Embryonic facial prominence (tissue), 1 donor: ENCODE measurements around the gene ANKRD11.
"Not testable (repeated sequence)": the region's sequence is repeated elsewhere in the genome, so short reads cannot be mapped to it uniquely, and the experiment has no call there.

Source experiments
- DNase-seq: peaks from one replicate; pipeline ENCODE4 v3.0.0-alpha.2; 2016; ENCODE audit errors: extremely low spot score

The ANKRD11 gene

GRCh38 chr16:89482150-89482816, 8.1 kb downstream of the ANKRD11 start:
- no peak for DNase-seq

DNA sequence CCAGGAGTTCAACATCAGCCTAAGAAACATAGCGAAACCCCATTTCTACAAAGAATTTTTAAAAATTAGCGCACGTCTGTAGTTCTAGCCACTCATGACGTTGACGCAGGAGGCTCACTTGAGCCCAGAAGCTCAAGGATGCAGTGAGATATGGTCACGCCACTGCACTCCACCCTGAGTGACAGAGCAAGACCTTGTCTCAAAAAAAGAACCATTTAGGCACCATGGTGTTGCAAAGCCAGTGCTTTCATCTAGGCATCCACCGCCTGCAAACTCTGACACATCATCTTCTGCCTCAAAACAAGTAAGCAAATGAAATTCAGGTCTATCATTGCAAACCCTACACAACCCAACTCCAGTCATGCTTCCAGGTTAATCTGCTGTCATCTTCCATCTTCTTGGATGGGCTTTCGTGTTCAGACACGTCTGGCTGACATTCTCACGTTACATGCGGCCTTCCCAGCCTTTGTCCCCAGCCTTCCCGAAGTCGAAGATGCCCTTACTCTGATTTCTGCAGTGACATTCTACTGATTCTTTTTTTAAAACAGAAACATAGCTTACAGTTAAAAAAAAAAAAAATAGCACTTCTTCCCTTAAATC, 8.9 kb downstream of the ANKRD11 start:
- DNase-seq: no peak

DNA sequence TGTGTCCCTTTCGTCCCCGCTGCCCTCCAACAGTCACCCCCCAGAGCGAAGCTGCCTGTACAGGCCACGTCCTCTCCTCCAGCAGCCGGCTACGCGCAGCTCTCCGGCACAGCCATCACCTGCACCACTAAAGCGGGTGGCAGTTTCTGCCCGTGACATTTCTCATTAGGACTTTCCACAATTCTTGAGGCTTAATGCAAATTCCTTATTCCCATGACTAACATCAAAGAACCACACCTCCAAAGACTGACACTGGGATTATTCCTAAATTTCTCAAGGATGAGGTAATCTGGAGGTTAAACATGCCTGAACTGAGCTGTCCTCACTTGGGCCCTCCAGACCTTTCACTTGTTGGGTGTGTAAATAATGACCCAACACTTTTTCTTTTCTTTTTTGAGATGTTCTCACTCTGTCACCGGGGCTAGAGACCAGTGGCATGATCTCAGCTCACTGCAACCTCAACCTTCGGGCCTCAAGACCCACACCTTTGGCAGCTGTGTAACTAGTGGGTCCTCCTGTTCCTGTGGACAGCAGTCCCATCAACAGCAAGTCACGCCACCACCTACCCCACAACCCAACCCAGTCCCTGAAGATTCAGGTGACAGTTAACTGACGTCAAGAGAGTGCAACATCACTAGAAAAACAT, 11.7 kb downstream of the ANKRD11 start:
- DNase-seq: no peak

DNA sequence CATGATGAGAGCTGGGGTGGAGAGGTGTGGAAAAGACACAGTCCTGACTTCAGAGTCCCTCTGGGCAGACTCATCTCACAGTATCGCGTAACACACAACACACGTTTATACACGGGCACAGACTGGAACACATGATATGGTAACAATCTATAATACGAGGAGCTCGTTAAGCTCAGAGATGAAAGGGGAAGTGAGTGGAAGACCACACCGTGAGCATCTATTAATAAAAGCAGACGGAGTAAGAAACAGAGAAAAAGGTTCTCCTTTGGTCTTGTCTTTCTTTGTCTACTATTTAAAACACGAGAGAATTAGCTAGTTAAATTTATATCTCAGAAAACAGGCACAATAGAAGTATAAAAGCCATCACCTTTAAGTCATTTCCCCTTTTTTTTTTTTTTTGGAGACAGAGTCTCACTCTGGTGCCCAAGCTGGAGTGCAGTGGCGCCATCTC, 13.5 kb downstream of the ANKRD11 start:
- no peak for DNase-seq

- DNase-seq: no peak
Measured at GRCh38 chr16:89476379-89476778, 14.0 kb downstream of the ANKRD11 start.

- no peak for DNase-seq
Measured at GRCh38 chr16:89475144-89475543, 15.2 kb downstream of the ANKRD11 start.

DNA sequence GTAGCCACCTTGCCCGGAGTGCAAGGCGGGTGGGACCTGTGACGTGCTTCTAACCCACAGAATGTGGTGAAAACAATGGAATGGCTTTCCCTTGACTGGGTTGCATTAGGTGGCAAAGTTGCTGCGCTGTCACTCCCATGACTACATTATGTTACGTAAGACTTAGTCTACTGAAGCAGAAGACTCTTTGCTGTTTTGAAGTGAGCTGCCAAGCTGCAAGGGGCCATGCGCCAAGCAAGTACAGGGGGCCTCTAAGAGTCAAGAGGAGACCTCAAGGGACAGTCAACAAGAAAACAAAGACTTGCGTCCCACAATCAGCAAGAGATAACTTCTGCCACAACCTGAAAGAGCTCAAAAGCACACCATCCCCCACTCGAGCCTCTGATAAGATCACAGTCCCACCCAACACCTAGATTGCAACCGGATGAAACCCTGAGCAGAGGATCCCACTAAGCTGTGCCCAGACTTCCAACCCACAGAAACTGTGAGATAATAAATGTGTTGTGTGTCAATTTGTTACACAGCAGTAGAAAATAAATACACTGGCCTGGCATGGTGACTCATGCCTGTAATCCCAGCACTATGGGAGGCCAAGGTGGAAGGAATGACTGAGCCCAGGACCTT, 16.5 kb downstream of the ANKRD11 start:
- DNase-seq: no peak

- no peak for DNase-seq
Measured at GRCh38 chr16:89473136-89473712, 17.1 kb downstream of the ANKRD11 start.

DNA sequence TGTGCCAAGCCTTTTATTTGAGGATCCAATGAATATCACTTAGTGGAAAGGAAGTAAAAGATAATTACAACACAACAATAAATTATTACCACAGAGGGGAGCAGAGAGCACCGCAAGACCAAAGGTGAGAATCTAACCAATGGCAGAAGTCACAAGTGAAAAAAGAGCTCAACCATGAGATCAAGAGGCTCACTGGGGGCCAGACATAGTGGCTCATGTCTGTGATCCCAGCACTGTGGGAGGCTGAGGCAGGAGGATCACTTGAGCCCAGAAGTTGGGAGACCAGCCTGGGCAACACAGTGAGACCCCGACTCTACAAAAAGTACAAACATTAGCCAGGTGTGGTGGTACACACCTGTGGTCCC, 17.7 kb downstream of the ANKRD11 start:
- DNase-seq: no peak

GRCh38 chr16:89467382-89467781, 23.0 kb downstream of the ANKRD11 start:
- DNase-seq: no peak

DNA sequence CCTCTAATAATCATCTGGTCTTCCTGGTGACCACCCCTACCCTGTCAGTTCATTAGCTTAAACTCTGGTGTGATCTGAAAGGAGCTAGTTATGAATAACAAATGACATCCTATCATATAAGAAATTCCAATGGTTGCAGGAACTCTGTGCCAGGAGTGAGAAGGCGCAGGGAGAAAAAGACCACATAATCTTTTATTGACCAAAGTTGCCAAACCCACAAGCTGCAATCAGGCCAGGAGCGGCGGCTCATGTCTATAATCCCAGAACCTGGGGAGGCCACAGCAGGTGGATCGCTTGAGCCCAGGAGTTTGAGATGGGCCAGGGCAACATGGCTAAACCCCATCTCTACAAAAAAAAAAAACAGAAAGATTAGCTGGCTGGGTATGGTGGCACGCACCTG, 23.4 kb downstream of the ANKRD11 start:
- no peak for DNase-seq

DNA sequence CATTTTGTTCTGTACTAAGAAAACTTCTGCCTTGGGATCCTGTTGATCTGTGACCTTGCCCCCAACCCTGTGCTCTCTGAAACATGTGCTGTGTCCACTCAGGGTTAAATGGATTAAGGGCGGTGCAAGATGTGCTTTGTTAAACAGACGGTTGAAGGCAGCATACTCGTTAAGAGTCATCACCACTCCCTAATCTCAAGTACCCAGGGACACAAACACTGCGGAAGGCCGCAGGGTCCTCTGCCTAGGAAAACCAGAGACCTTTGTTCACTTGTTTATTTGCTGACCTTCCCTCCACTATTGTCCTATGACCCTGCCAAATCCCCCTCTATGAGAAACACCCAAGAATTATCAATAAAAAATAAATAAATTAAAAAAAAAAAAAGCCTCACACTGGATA, 27.0 kb downstream of the ANKRD11 start:
- not testable (repeated sequence) for DNase-seq

- not testable (repeated sequence) for DNase-seq
Measured at GRCh38 chr16:89462639-89463038, 27.7 kb downstream of the ANKRD11 start.

- not testable (repeated sequence) for DNase-seq
Measured at GRCh38 chr16:89461890-89462289, 28.5 kb downstream of the ANKRD11 start.

DNA sequence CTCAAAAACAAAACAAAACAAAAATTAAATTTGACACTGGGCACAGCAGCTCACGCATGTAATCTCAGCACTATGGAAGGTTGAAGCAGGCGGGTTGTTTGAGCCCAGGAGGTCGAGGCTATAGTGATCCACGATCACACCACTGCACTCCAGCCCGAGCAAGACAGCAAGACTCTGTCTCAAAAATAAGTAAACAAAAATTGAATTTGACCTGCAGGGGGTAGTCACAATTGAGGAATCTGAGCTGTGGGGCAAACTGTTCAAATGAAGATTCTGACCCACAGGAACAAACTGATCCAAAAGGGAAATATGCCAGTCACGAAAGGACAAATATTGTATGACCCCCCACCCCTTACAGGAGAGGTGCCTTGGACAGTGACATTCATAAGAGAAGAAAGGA, 29.8 kb downstream of the ANKRD11 start:
- DNase-seq: no peak

- no peak for DNase-seq
Measured at GRCh38 chr16:89458967-89459366, 31.4 kb downstream of the ANKRD11 start.

DNA sequence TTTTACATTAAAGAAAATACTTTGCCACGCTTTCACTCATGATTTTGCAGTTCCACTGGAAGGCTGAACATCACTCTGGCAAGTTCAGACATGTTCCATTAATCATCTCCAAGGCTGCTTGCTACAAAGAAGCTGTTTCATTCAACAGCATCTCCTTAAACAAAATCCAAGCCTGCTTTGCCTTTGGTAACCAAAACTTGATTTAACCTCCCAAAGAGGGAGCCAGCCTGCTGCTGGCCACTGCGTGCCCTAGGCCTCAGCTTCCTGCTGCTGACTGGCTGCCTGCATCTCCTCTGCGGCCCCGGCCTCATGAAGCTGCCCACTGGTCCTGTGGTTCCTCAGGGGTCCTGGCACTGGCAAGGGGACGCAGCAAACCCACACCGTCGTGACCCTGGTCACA, 31.8 kb downstream of the ANKRD11 start:
- DNase-seq: no peak

DNA sequence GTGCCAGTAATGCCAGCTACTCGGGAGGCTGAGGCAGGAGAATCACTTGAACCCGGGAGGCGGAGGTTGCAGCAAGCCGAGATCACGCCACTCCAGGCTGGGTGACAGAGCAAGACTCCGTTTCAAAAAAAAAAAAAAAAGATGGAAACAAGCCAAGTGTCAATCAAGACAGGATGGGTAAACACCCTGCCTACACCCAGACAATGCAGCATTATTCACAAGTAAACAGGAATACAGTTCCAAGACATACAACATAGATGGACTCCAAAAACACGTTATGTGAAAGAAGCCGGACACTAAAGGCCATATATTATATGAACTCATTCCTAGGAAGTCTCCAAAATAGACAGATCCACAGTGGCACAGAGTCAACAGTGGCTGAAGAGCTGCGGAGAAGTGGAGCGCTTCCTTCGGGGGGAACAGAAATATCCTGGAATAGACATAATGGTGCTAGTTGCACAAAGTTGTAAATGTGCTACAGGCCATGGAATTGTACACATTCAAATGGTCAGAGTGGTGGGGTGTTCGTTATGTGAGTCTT, 33.9 kb downstream of the ANKRD11 start:
- DNase-seq: no peak

- no peak for DNase-seq
Measured at GRCh38 chr16:89455692-89456091, 34.7 kb downstream of the ANKRD11 start.

- no peak for DNase-seq
Measured at GRCh38 chr16:89455178-89455577, 35.2 kb downstream of the ANKRD11 start.

- not testable (repeated sequence) for DNase-seq
Measured at GRCh38 chr16:89454378-89455125, 35.8 kb downstream of the ANKRD11 start.
